ENCODE data around the gene TBC1D8B.

Gene TBC1D8B

DNA sequence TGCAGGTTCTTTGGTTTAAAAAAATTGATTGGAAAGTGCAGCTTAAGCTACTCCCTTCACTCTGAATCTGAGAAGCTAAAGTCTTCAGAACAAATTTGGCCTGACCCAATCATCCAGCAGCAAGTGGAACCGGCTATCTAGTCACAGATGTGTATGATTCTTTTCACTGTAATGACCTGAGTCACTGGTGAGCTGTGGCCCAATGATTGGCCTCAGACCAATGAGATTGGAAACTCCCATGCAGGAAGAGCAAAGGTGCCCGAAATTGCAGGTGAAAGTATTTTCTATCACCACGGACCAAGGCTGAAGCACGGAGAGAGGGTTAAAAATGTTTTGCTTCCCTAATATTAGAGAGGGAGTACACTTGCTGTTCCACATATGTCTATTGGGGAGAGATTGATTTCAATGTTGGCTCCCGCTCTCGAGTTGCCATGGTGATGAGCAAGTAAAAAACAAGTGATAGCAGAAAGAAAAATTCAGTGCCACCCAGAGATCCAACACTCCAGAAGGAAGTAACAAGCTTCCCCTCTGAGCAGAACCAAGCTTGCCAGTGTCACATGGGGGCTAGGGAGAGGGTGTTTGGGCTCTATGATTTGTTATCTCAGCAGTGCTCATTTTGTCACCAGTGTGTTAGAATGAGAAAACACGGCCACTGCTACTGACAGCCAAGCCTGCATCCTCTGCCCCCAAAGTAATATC lies 89.4 kb downstream of the TBC1D8B start:
- no peak overlapping the region for H3K27ac ChIP-seq
- H3K4me3 ChIP-seq = no peak overlapping the region
- H3K9ac ChIP-seq (ENCODE audit: insufficient read length) = no peak overlapping the region
- DNase-seq (ENCODE audit: low read depth, low spot score) = no peak
- no peaks in the 10 kb centered on the region for H3K9me3 ChIP-seq (ENCODE audit: low read depth, low read length)
- no peaks in the 10 kb centered on the region for H3K36me3 ChIP-seq (ENCODE audit: insufficient read depth, low read length)
- TF ChIP-seq EZH2 (IDR thresholded peaks at IDR 0.05) = no peak
- no peak for TF ChIP-seq POLR2AphosphoS5 (IDR thresholded peaks at IDR 0.05; ENCODE audit: borderline replicate concordance, low read depth, low read length)
- no peak for TF ChIP-seq FOXP2 (optimal IDR thresholded peaks at IDR 0.05; ENCODE audit: control extremely low read depth, extremely low read length, insufficient read depth)

- Histone ChIP-seq H3K9me3 (ENCODE audit: low read depth, low read length) (no peaks in the 10 kb centered on the region), H3K9ac (ENCODE audit: insufficient read length) (no peak overlapping the region), H3K27ac (no peak overlapping the region), H3K36me3 (ENCODE audit: insufficient read depth, low read length) (no peaks in the 10 kb centered on the region), H3K4me3 (no peak overlapping the region)
- no peak for DNase-seq (ENCODE audit: low read depth, low spot score)
- TF ChIP-seq EZH2 (IDR thresholded peaks at IDR 0.05) (no peak), FOXP2 (optimal IDR thresholded peaks at IDR 0.05; ENCODE audit: control extremely low read depth, extremely low read length, insufficient read depth) (no peak), POLR2AphosphoS5 (IDR thresholded peaks at IDR 0.05; ENCODE audit: borderline replicate concordance, low read depth, low read length) (no peak)
Observed at GRCh38 chrX:106894392-106894909, 92.0 kb downstream of the TBC1D8B start.

DNA sequence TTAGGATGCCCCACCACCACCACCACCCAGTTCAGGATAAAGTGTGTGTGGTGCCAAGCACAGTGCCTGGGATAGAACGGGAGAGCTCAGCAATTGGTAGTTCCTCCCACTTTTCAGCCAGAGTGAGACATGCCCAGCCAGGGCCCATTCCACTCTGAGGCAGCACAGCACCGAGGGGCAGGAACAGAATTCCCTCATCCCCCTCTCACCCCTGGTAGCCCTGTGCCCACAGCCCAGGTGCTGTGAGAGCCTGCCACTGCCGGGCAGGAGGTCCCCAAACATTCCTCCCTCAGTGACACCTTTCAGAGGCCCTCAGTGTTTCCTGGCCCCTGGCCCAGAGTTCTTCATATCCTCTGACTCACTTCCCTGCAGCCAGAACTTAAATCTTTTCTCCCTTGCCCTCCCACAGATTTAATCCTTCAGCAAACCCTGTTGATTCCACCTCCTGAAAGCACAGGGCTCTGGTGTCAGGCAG lies 92.5 kb downstream of the TBC1D8B start:
- Histone ChIP-seq H3K36me3 (ENCODE audit: insufficient read depth, low read length) (no peaks in the 10 kb centered on the region), H3K9ac (ENCODE audit: insufficient read length) (no peak overlapping the region), H3K9me3 (ENCODE audit: low read depth, low read length) (no peaks in the 10 kb centered on the region), H3K4me3 (no peak overlapping the region), H3K27ac (no peak overlapping the region)
- DNase-seq (ENCODE audit: low read depth, low spot score) = no peak
- TF ChIP-seq POLR2AphosphoS5 (IDR thresholded peaks at IDR 0.05; ENCODE audit: borderline replicate concordance, low read depth, low read length) (no peak), EZH2 (IDR thresholded peaks at IDR 0.05) (no peak), FOXP2 (optimal IDR thresholded peaks at IDR 0.05; ENCODE audit: control extremely low read depth, extremely low read length, insufficient read depth) (no peak)

DNA sequence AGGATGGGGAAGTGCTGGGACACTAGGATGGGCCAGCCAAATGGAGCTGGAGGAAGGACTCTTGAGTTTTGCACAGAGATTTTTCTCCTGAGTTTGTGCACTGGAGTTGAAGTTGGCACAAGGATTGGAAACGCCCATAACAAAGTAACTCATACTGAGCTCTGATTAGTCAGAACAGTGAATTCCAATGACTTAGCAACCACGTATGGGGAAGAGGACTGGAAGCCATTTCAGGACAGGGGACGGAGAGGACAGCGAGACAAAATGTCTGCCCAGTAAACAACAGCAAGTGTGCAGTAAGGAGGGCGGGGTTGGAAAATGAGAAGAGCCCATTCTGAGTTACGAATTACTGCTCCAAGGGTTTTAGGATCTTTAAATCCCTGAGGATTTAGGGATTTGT lies 94.8 kb downstream of the TBC1D8B start:
- Histone ChIP-seq H3K4me3 (no peak overlapping the region), H3K27ac (no peak overlapping the region), H3K36me3 (ENCODE audit: insufficient read depth, low read length) (no peaks in the 10 kb centered on the region), H3K9ac (ENCODE audit: insufficient read length) (no peak overlapping the region), H3K9me3 (ENCODE audit: low read depth, low read length) (no peaks in the 10 kb centered on the region)
- no peak for TF ChIP-seq POLR2AphosphoS5 (IDR thresholded peaks at IDR 0.05; ENCODE audit: borderline replicate concordance, low read depth, low read length)
- no peak for TF ChIP-seq FOXP2 (optimal IDR thresholded peaks at IDR 0.05; ENCODE audit: control extremely low read depth, extremely low read length, insufficient read depth)
- TF ChIP-seq EZH2 (IDR thresholded peaks at IDR 0.05) = no peak
- no peak for DNase-seq (ENCODE audit: low read depth, low spot score)

GRCh38 chrX:106898462-106898861 lies 96.0 kb downstream of the TBC1D8B start:
- no peak overlapping the region for H3K27ac ChIP-seq
- no peak for DNase-seq (ENCODE audit: low read depth, low spot score)
- H3K9ac ChIP-seq (ENCODE audit: insufficient read length) = no peak overlapping the region
- no peak overlapping the region for H3K4me3 ChIP-seq
- H3K9me3 ChIP-seq (ENCODE audit: low read depth, low read length) = no peaks in the 10 kb centered on the region
- TF ChIP-seq EZH2 (IDR thresholded peaks at IDR 0.05) = no peak
- TF ChIP-seq FOXP2 (optimal IDR thresholded peaks at IDR 0.05; ENCODE audit: control extremely low read depth, extremely low read length, insufficient read depth) = no peak
- no peak for TF ChIP-seq POLR2AphosphoS5 (IDR thresholded peaks at IDR 0.05; ENCODE audit: borderline replicate concordance, low read depth, low read length)
- H3K36me3 ChIP-seq (ENCODE audit: insufficient read depth, low read length) = no peaks in the 10 kb centered on the region

DNA sequence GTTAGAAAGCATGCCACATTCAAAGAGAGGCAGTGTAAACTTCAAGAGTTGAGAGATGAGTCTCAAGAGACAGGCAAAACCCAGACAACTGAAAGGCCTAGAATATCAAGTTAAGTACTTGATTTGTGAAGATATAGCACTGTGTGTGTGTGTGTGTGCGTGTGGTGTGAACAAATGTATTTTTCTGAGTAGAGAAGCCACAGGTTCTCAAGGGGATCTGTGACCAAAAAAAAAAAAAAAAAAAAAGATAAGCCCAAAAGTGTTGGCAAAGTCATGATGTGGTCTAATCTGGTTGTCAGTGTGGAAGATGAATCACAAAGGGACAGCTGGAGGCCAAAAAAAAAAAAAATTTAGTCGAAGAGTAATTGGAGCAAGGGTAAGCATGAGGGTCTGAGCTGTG lies 96.8 kb downstream of the TBC1D8B start:
- no peak for TF ChIP-seq POLR2AphosphoS5 (IDR thresholded peaks at IDR 0.05; ENCODE audit: borderline replicate concordance, low read depth, low read length)
- TF ChIP-seq FOXP2 (optimal IDR thresholded peaks at IDR 0.05; ENCODE audit: control extremely low read depth, extremely low read length, insufficient read depth) = no peak
- TF ChIP-seq EZH2 (IDR thresholded peaks at IDR 0.05) = no peak
- H3K9me3 ChIP-seq (ENCODE audit: low read depth, low read length) = no peaks in the 10 kb centered on the region

DNA sequence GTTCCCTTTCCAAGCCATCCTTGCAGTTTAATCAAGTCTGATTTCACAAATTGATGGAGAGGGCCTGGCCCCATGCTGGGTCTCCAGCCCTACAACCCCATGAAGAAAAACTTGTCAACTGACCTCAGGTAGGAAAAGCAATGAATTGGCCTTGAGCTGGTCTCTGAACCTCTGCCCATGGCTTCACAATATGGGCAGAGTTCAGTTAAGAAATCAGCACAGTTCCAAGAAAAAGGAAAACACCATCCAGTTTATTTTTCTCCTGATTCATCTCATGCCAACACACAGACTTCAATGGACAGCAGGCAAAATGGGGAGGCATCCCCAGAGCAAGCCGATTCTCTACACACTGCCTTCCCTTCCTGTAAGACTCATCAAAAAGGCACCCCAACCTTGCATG lies 97.4 kb downstream of the TBC1D8B start:
- TF ChIP-seq FOXP2 (optimal IDR thresholded peaks at IDR 0.05; ENCODE audit: control extremely low read depth, extremely low read length, insufficient read depth) (no peak), EZH2 (IDR thresholded peaks at IDR 0.05) (no peak), POLR2AphosphoS5 (IDR thresholded peaks at IDR 0.05; ENCODE audit: borderline replicate concordance, low read depth, low read length) (no peak)
- Histone ChIP-seq H3K9ac (ENCODE audit: insufficient read length) (no peak overlapping the region), H3K36me3 (ENCODE audit: insufficient read depth, low read length) (no peaks in the 10 kb centered on the region), H3K4me3 (no peak overlapping the region), H3K9me3 (ENCODE audit: low read depth, low read length) (no peaks in the 10 kb centered on the region), H3K27ac (no peak overlapping the region)
- DNase-seq (ENCODE audit: low read depth, low spot score) = no peak

More for the DNA sequence above, 96.8 kb downstream of the TBC1D8B start:
- no peak for DNase-seq (ENCODE audit: low read depth, low spot score)
- Histone ChIP-seq H3K9ac (ENCODE audit: insufficient read length) (no peak overlapping the region), H3K4me3 (no peak overlapping the region), H3K27ac (no peak overlapping the region), H3K36me3 (ENCODE audit: insufficient read depth, low read length) (no peaks in the 10 kb centered on the region)

DNA sequence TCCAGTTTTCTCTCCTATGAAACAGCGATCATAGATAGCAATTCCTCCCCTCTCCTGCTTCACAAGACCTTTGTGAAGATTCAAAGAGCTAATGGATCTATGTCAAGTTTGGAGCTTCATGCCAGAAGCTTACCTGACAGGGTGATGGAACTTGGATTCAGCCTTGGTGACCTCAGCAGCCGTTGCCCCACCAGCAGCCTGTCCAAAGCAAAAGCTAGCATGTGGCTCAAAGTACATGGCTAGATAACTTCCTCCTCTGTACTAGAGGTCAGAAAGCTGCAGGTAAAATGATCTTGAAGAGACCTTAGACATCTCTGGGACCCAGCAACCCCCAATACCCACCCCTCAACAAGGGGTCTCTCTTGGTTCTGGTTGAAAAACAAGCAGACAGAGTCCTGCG lies 98.9 kb downstream of the TBC1D8B start:
- Histone ChIP-seq H3K4me3 (no peak overlapping the region), H3K9ac (ENCODE audit: insufficient read length) (no peak overlapping the region), H3K36me3 (ENCODE audit: insufficient read depth, low read length) (no peaks in the 10 kb centered on the region), H3K27ac (no peak overlapping the region), H3K9me3 (ENCODE audit: low read depth, low read length) (no peaks in the 10 kb centered on the region)
- no peak for DNase-seq (ENCODE audit: low read depth, low spot score)
- TF ChIP-seq FOXP2 (optimal IDR thresholded peaks at IDR 0.05; ENCODE audit: control extremely low read depth, extremely low read length, insufficient read depth) (no peak), POLR2AphosphoS5 (IDR thresholded peaks at IDR 0.05; ENCODE audit: borderline replicate concordance, low read depth, low read length) (no peak), EZH2 (IDR thresholded peaks at IDR 0.05) (no peak)

All from SK-N-MC (cell line).